Measurements from ENCODE around the gene NPM3. TPM values are rescaled to one million over a fixed set of nuclear protein-coding genes. Genes with fewer than 3 reads are reported as not detected.
A peak's percentile ranks its signal among the peaks of the same experiment; 100 is the strongest.

NPM3 gene
- total and polyA plus RNA-seq, 5 donors = 5.0 to 10.7 (median 5.8) TPM

DNA sequence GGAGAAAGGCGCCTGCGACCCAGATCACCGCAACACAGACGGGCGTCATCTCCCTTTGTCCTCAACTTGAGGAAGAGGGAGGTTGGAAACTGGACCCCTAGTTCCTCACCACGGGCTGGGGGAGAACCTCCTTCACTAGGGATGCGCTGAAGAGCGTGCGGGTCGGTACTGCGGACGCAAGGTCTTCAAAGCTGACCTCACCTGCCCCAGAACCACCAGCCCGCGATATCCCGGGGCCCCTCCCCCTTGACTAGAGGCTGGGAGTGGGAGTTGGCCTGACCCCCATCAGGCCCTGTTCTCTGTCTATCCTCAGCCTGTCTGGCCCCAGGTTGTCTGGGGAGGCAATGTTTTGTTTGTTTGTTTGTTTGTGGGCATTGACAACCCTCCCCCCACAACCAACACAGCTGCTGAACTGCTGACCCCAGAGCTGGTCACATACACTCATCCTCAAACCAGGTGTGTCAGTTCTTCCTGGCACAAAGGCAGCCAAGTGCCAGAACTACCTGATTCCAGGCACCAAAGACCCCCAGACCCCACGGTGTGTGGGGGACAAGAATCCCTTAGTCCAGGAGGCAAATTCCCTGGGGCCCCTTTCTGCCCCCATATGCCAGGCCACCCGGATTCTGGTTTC is 2.9 kb downstream of the NPM3 start:
- Histone ChIP-seq H3K27me3 (ENCODE audit: control insufficient read depth, insufficient read depth) (no peaks in the 10 kb centered on the region), H3K27ac (ENCODE audit: low read length) (no peak overlapping the region), H3K4me3 (ENCODE audit: low read length) (peak overlapping the region; percentile 34), H3K4me1 (ENCODE audit: control insufficient read depth, insufficient read depth, low read length) (peaks cover 5% of the 10 kb centered on the region), H3K9me3 (ENCODE audit: control insufficient read depth, low read length) (no peaks in the 10 kb centered on the region)
- 17% methylated on average over 17 of the region's 17 CpGs for WGBS
- intact Hi-C loops (cut with DNase I) = loop anchor here (2.0 to 5.0 kb wide), 3 partner anchors 173 to 178 kb away; no protein-coding TSS in a partner anchor
- DNase-seq = peak in 1 of 3 donors; percentile 50
- ATAC-seq = no peak

DNA sequence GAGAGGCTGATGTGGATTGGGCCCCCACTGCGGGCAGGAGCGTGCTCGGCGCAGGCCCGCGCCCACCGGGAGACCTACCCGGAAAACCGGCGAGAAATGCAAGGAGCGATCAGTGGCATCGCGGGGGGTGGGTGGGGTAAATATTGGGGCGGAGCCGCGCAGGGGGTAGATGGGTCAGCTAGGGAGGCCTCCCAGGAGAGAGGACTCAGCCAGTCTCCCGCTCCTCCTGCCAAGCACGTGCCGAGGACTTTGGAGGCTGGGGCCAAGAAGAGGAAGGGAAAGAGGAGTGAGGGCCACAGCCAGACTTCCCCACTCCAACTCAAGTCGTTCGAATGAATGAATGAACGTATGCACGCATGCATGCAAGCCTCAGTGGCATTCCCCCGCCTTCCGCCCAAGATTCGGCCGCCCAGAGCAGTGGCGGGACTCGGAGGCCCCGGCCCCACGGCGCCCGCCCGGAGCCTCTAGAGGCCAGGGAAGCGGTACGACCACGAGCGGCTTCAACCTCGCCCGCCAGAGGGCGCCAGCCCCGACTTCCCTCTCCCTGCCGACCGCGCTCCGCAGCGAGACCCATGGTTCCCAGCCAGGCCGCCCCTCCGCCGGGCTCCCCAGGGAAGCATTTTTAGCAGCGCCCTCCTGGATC is 3.6 kb downstream of the NPM3 start:
- intact Hi-C loops (cut with DNase I) = loop anchor here (2.0 to 10.0 kb wide), 4 partner anchors 172 to 625 kb away; no protein-coding TSS in a partner anchor
- H3K27me3 ChIP-seq (ENCODE audit: control insufficient read depth, insufficient read depth) = no peaks in the 10 kb centered on the region
- H3K4me1 ChIP-seq (ENCODE audit: control insufficient read depth, insufficient read depth, low read length) = peaks cover 5% of the 10 kb centered on the region

DNA sequence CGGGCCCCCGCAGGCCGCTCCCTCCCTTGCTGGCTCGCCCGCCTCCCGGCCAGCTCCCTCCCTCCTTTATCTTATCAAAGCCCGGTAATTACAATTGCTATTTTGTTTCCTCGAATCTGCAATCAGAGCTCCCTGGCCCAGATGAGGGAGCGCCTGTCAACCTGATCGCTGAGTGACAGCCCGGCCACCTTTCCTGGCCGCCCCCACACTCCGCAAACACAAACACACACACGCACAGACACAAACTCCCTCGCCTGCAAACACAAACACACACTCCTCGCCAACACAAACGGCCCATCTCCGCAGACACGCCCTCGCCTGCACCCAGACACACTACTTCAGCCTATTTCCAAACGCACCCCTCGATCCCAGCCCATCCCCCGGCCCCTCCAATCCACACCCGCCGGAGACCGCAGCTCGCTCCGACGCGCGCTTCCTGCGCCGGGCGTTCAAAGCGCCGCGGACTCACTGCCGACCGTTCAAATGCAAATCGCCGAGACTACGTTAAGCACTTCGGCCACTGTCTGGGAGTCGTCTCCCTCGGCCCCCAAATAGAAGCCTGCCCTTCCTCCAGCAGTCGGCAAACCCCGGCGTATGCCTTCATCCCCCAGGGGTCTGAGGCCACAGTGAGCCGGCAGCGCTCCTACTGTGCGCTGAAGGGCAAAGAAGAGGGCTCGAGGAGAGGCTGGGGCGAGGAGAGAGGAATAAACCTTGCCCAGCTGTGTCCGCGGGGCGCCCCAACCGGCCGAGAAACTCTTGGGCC is 4.3 kb downstream of the NPM3 start:
- DNase-seq (peak; percentile 29 to 72 (median 60)), ATAC-seq (peak; percentile 1 to 5)
- H3K4me1 ChIP-seq (ENCODE audit: control insufficient read depth, insufficient read depth, low read length) = peaks cover 5% of the 10 kb centered on the region
- 2% methylated on average over 58 of the region's 58 CpGs for WGBS
- intact Hi-C loops (cut with DNase I) = loop anchor here in 1 of 4 donors (10.0 kb wide), 1 partner anchor 624 kb away; no protein-coding TSS in a partner anchor
- H3K9me3 ChIP-seq (ENCODE audit: control insufficient read depth, low read length) = no peaks in the 10 kb centered on the region
- H3K27ac ChIP-seq (ENCODE audit: low read length) = no peak overlapping the region
- H3K27me3 ChIP-seq (ENCODE audit: control insufficient read depth, insufficient read depth) = no peaks in the 10 kb centered on the region
- peak overlapping the region; percentile 34 for H3K4me3 ChIP-seq (ENCODE audit: low read length)

More for the DNA sequence above, 3.6 kb downstream of the NPM3 start:
- peak; percentile 83 to 94 (median 93) for DNase-seq
- no peak overlapping the region for H3K27ac ChIP-seq (ENCODE audit: low read length)
- peak overlapping the region; percentile 34 for H3K4me3 ChIP-seq (ENCODE audit: low read length)
- ATAC-seq = peak; percentile 1 to 67
- H3K9me3 ChIP-seq (ENCODE audit: control insufficient read depth, low read length) = no peaks in the 10 kb centered on the region
- 2% methylated on average over 51 of the region's 51 CpGs for WGBS

DNA sequence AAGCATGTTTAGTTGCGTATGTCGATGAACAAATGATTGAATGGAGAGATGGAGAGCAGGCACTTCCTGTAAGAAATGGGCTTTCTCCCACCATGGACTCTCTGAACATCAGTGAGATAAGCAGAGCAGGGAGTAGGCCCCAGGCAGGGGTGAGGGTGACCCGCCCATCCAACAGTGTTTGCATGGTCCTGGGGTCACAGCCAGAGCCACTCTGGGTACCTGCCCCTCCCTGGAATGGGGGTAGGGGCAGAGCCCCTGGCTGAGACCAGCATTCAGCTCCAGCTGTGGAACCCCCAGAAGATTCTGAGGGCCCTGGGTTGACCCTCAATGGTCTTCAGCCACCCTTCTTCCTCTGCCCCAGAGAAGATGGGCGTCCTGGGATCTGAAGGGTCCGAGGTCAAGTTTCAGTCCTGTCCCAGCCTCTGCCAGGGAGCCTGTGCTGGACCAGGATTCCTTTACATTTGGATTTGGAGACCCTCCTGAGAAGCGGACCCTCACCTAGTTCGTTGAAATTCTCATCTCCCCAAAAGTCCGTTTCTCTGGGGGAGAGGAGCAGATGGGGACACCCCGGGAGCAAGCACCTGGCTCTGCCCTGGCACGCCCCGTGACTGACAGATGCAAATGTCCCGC is 5.0 kb downstream of the NPM3 start:
- ATAC-seq (no peak), DNase-seq (peak in 1 of 3 donors; percentile 60)
- WGBS = 55% methylated on average over 12 of the region's 12 CpGs
- H3K4me3 ChIP-seq (ENCODE audit: low read length) = no peak overlapping the region
- no peaks in the 10 kb centered on the region for H3K27me3 ChIP-seq (ENCODE audit: control insufficient read depth, insufficient read depth)
- peaks cover 5% of the 10 kb centered on the region for H3K4me1 ChIP-seq (ENCODE audit: control insufficient read depth, insufficient read depth, low read length)
- no peak overlapping the region for H3K27ac ChIP-seq (ENCODE audit: low read length)
- intact Hi-C loops (cut with DNase I) = loop anchor here in 1 of 4 donors (10.0 kb wide), 1 partner anchor 623 kb away; no protein-coding TSS in a partner anchor
- no peaks in the 10 kb centered on the region for H3K9me3 ChIP-seq (ENCODE audit: control insufficient read depth, low read length)

DNA sequence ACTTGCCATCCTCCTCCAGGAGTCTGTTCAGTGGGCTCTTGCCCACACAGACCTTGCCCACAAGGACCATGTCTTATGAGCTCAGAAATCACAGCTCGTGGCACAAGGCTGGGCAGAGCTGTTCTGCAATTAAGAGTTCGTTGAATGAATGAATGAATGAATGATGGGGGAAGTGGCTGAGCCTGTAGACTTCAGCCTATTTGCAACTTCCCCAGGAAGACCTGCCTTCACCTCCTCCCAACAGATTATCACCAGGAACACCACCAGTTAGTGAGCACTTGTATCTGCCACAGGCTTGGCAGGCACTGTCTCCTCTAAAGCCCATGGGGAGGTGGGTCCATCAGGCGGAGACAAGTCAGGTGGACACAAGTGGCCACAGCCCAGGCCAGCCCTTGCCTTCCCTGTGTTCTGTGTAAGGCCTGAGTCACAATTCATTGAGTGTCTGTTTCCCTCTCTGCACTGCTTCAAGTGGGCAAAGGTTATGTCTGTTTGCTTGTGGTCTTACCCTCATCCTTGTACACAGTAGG is 5.6 kb downstream of the NPM3 start:
- Histone ChIP-seq H3K4me1 (ENCODE audit: control insufficient read depth, insufficient read depth, low read length) (peaks cover 5% of the 10 kb centered on the region), H3K4me3 (ENCODE audit: low read length) (no peak overlapping the region), H3K27ac (ENCODE audit: low read length) (no peak overlapping the region), H3K27me3 (ENCODE audit: control insufficient read depth, insufficient read depth) (no peaks in the 10 kb centered on the region), H3K9me3 (ENCODE audit: control insufficient read depth, low read length) (no peaks in the 10 kb centered on the region)
- whole genome bisulfite sequencing = 97% methylated on average over 3 of the region's 3 CpGs
- no peak for ATAC-seq
- intact Hi-C loops (cut with DNase I) = loop anchor here in 1 of 4 donors (10.0 kb wide), 1 partner anchor 623 kb away; no protein-coding TSS in a partner anchor
- DNase-seq = no peak

DNA sequence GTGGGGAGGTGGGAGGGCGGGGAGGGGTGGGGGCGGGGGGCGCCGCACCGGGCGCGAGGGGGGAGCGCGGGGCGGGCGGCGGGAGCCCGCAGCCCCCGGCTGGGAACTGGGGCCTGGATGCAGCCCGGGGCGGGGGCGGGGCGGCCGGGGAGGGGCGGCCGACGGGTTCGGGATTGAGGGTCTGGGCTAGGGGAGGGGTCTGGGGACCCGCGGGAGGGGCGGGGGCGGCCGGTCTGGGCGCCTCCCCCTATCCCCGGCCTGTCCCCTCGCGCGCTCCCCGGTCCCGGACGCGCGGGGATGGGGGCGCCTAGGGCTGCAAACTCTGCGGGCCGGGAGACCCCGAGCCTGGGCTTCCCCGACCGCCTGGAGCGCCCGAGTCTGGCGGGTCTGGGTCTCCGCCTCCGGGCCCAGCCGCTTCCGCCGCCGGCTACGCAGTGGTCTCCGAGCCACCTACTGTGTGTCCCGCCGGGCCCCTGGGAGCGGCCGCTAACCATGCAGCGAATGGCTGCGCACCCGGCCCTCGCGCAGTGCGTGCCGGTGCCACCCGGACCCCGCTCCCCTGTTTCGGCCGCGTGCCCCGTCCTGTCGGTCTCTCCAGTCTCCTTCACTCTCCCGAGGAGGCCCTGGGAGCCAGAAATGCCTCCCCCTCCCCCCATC is 7.0 kb downstream of the NPM3 start:
- Histone ChIP-seq H3K9me3 (ENCODE audit: control insufficient read depth, low read length) (no peaks in the 10 kb centered on the region), H3K4me1 (ENCODE audit: control insufficient read depth, insufficient read depth, low read length) (peaks cover 5% of the 10 kb centered on the region), H3K27ac (ENCODE audit: low read length) (no peak overlapping the region), H3K27me3 (ENCODE audit: control insufficient read depth, insufficient read depth) (no peaks in the 10 kb centered on the region), H3K4me3 (ENCODE audit: low read length) (peak overlapping the region; percentile 47)
- intact Hi-C loops (cut with DNase I) = loop anchor here in 1 of 4 donors (10.0 kb wide), 1 partner anchor 621 kb away; no protein-coding TSS in a partner anchor
- 4% methylated on average over 71 of the region's 74 CpGs for WGBS
- no peak for ATAC-seq
- peak in 1 of 3 donors; percentile 55 for DNase-seq

DNA sequence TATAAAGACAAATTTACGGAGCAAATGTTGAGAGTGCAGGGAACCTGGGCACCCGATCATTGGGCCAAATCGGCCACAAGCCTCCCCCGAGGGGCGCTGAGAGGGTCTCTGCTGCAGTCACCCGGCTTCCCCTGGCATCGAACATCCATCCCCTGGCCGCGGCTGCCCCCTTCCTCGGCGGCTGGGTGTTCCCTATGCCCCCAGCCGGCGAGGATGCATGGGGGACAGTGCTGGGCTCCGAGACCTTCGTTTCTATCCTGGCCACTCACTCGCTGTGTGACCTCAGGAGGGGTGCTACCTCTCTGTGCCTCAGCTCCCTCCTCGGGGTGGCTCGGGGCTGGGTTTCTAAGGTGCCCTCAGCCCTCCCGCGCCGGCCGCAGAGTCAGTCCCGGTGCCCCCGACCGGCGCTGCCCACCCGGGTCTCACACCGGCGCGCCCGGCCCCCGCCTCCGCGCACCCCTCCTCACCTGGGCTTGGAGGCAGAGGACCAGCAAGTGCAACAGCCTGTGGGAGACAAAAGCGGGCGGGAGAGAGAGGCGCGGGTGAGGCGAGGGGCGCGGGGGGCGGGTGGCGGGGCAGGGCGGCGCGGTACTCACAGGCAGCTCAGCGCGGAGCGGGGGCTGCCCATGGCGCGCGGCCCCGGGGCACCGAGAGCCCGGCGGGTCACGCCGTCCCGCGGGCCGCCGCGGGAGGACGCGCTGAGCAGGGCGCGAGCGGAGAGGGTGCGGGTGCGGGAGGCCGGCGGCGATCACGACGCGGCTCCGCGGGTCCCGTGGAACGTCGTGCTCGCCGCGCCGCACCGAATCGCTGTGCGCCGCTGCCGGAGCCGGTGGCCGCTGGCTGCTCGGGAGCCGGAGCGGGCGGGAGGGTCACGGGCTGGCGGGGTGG is 7.7 kb downstream of the NPM3 start, which contains the start of gene FGF8:
Gene FGF8 (minus strand): TSS at position 842 of the 888 bp plus-strand sequence. CDS start 214 bp downstream, at position 628.
- no peak for ATAC-seq
- DNase-seq = no peak
- intact Hi-C loops (cut with DNase I) = loop anchor here in 1 of 4 donors (10.0 kb wide), 1 partner anchor 621 kb away; no protein-coding TSS in a partner anchor
- Histone ChIP-seq H3K27me3 (ENCODE audit: control insufficient read depth, insufficient read depth) (no peaks in the 10 kb centered on the region), H3K27ac (ENCODE audit: low read length) (no peak within 1 kb of the TSS), H3K4me3 (ENCODE audit: low read length) (peak within 1 kb of the TSS; percentile 47), H3K9me3 (ENCODE audit: control insufficient read depth, low read length) (no peaks in the 10 kb centered on the region), H3K4me1 (ENCODE audit: control insufficient read depth, insufficient read depth, low read length) (peaks cover 5% of the 10 kb centered on the region)
- 2% methylated on average over 98 of the region's 98 CpGs for WGBS

DNA sequence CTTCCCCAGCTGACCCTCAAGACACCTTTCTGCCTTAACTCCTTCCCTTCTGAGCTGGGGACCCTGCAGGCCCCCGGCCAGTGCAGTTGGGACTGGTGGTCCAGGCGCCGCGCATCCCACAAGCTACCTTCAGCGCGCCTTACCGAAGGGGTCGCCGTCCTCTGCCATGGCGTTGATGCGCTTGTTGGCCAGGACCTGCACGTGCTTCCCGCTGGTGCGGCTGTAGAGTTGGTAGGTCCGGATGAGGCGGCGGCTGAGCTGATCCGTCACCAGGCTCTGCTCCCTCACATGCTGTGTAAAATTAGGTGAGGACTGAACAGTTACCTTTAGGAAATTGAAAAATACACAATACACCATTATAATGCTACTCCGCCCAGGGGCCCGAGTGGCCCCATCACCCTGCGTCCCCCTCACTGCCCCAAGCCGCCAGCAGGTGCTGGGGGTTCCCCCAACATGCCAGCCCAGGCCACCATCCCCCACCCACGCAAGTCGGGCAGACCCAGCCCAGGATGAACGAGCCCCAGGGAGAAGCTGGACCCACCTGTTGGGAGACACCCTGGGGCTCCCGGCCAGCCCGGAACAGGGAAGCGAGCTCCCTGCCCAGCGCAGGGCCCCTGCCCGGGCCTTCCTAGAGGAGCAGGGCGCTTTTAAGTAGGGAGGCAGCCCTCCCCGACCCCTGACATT is 8.5 kb downstream of the NPM3 start:
- no peaks in the 10 kb centered on the region for H3K27me3 ChIP-seq (ENCODE audit: control insufficient read depth, insufficient read depth)
- intact Hi-C loops (cut with DNase I) = loop anchor here in 1 of 4 donors (10.0 kb wide), 1 partner anchor 620 kb away; no protein-coding TSS in a partner anchor
- no peak overlapping the region for H3K4me3 ChIP-seq (ENCODE audit: low read length)

More for the DNA sequence above, 8.5 kb downstream of the NPM3 start:
- ATAC-seq (no peak), DNase-seq (peak in 1 of 3 donors; percentile 47)
- no peak overlapping the region for H3K27ac ChIP-seq (ENCODE audit: low read length)
- H3K4me1 ChIP-seq (ENCODE audit: control insufficient read depth, insufficient read depth, low read length) = peaks cover 4% of the 10 kb centered on the region
- H3K9me3 ChIP-seq (ENCODE audit: control insufficient read depth, low read length) = no peaks in the 10 kb centered on the region
- WGBS = 12% methylated on average over 32 of the region's 32 CpGs
